ENCODE results near the gene TFEB.

Gene TFEB

GRCh38 chr6:41671376-41671775 lies 64.0 kb downstream of the TFEB start:
- no peak for DNase-seq

GRCh38 chr6:41670703-41671360 lies 64.6 kb downstream of the TFEB start:
- no peak for DNase-seq

GRCh38 chr6:41668968-41669367 lies 66.4 kb downstream of the TFEB start:
- no peak for DNase-seq

GRCh38 chr6:41667195-41667594 lies 68.2 kb downstream of the TFEB start:
- DNase-seq: no peak

- no peak for DNase-seq
Measured at GRCh38 chr6:41664271-41664670, 71.1 kb downstream of the TFEB start.

- no peak for DNase-seq
Measured at GRCh38 chr6:41663568-41663967, 71.8 kb downstream of the TFEB start.

- DNase-seq: peak; percentile 22
Measured at GRCh38 chr6:41659935-41660334, 75.5 kb downstream of the TFEB start.

GRCh38 chr6:41658636-41659035 lies 76.8 kb downstream of the TFEB start:
- DNase-seq: no peak

GRCh38 chr6:41657131-41658094 lies 78.0 kb downstream of the TFEB start:
- no peak for DNase-seq

- DNase-seq: peak; percentile 51
Measured at GRCh38 chr6:41656002-41656691, 79.3 kb downstream of the TFEB start.

- DNase-seq: peak; percentile 37
Measured at GRCh38 chr6:41655646-41656001, 79.8 kb downstream of the TFEB start.

GRCh38 chr6:41655176-41655575 lies 80.2 kb downstream of the TFEB start:
- DNase-seq: no peak

GRCh38 chr6:41654698-41655151 lies 80.7 kb downstream of the TFEB start:
- no peak for DNase-seq

GRCh38 chr6:41654151-41654697 lies 81.2 kb downstream of the TFEB start:
- DNase-seq: no peak

- DNase-seq: no peak
Measured at GRCh38 chr6:41653691-41654090, 81.7 kb downstream of the TFEB start.

GRCh38 chr6:41652866-41653652 lies 82.3 kb downstream of the TFEB start:
- DNase-seq: peak; percentile 95

GRCh38 chr6:41651962-41652657 lies 83.3 kb downstream of the TFEB start:
- DNase-seq: peak; percentile 22

GRCh38 chr6:41651246-41651961 lies 84.0 kb downstream of the TFEB start:
- DNase-seq: no peak

GRCh38 chr6:41650120-41650519 lies 85.3 kb downstream of the TFEB start:
- DNase-seq: no peak

GRCh38 chr6:41649596-41649995 lies 85.8 kb downstream of the TFEB start:
- DNase-seq: no peak

GRCh38 chr6:41648921-41649320 lies 86.5 kb downstream of the TFEB start:
- no peak for DNase-seq

All from DMS53 (cell line).